ENCODE measurements around the gene GGT7.

DNA sequence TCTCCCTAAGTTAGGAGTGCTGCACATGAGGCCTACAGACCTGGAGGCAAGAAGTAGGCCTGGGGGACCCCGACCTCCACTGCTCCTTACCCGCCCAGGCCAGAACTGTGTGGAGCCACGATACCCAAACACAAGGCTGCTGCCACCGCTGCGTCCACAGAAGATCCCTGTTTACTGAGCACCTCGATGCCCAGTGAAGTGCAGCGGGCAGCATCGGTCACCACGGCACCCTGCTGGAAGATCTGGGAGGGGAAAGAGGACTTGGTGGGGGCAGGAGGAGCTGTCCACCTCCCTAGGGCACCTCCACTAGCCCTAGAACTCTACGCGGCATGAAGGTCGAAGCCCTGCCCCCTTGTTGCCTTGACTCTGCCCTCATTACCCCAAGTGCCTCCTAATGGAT, 9.9 kb downstream of the GGT7 start:
- TF ChIP-seq, protein P1, sequence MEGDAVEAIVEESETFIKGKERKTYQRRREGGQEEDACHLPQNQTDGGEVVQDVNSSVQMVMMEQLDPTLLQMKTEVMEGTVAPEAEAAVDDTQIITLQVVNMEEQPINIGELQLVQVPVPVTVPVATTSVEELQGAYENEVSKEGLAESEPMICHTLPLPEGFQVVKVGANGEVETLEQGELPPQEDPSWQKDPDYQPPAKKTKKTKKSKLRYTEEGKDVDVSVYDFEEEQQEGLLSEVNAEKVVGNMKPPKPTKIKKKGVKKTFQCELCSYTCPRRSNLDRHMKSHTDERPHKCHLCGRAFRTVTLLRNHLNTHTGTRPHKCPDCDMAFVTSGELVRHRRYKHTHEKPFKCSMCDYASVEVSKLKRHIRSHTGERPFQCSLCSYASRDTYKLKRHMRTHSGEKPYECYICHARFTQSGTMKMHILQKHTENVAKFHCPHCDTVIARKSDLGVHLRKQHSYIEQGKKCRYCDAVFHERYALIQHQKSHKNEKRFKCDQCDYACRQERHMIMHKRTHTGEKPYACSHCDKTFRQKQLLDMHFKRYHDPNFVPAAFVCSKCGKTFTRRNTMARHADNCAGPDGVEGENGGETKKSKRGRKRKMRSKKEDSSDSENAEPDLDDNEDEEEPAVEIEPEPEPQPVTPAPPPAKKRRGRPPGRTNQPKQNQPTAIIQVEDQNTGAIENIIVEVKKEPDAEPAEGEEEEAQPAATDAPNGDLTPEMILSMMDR (conservative IDR thresholded peaks at IDR 0.05): no peak
- TF ChIP-seq EZH2 (IDR thresholded peaks at IDR 0.05; ENCODE audit: low read depth): no peak
